Retinal pigment epithelial cell (primary cell): ENCODE results near the gene GAS7.

Experiments
- DNase-seq: peaks from one replicate; pipeline ENCODE4 v3.0.0-alpha.2; 2010; ENCODE audit warnings: low read depth
- H3K4me3 ChIP-seq: 2 replicates; pipeline ENCODE4 v1.5.1; 2011; ENCODE audit warnings: mild to moderate bottlenecking, low read length, control low read depth, moderate library complexity
- TF ChIP-seq, protein P1 (sequence below): conservative IDR thresholded peaks from 2 replicates; pipeline ENCODE4 v1.5.1; 2011; ENCODE audit warnings: low read depth, low read length, control low read depth, inconsistent platforms

The GAS7 gene

DNA sequence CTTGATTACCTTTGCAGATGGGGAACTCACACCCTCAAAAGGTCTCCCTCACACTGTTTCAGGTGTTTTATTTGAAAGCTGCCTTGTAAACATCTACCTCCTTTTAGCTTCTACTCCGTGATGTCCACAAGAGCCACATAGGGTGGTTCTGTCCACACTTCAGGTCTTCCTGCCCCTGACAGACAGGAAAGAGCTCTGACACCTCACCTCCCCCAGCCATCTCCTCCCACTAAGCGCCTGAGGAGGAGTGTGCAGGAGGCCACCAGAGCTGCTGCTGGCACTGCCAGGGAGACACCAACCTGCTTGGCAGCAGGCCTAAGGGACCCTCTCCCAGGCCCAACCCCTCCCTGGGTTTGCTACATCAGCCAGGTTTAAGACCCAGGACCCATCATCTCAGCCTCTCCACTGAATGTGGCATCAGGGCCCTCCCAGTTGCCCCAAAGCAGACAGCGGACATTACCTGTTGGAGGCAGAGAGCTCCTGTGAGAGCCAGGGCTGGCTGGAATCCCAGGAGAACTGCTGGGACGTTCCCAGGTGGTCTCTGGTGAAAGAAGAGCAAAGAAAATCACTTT, 217.0 kb downstream of the GAS7 start:
- TF ChIP-seq, protein P1, sequence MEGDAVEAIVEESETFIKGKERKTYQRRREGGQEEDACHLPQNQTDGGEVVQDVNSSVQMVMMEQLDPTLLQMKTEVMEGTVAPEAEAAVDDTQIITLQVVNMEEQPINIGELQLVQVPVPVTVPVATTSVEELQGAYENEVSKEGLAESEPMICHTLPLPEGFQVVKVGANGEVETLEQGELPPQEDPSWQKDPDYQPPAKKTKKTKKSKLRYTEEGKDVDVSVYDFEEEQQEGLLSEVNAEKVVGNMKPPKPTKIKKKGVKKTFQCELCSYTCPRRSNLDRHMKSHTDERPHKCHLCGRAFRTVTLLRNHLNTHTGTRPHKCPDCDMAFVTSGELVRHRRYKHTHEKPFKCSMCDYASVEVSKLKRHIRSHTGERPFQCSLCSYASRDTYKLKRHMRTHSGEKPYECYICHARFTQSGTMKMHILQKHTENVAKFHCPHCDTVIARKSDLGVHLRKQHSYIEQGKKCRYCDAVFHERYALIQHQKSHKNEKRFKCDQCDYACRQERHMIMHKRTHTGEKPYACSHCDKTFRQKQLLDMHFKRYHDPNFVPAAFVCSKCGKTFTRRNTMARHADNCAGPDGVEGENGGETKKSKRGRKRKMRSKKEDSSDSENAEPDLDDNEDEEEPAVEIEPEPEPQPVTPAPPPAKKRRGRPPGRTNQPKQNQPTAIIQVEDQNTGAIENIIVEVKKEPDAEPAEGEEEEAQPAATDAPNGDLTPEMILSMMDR: no peak
- no peak for DNase-seq
- H3K4me3 ChIP-seq: no peak overlapping the region

DNA sequence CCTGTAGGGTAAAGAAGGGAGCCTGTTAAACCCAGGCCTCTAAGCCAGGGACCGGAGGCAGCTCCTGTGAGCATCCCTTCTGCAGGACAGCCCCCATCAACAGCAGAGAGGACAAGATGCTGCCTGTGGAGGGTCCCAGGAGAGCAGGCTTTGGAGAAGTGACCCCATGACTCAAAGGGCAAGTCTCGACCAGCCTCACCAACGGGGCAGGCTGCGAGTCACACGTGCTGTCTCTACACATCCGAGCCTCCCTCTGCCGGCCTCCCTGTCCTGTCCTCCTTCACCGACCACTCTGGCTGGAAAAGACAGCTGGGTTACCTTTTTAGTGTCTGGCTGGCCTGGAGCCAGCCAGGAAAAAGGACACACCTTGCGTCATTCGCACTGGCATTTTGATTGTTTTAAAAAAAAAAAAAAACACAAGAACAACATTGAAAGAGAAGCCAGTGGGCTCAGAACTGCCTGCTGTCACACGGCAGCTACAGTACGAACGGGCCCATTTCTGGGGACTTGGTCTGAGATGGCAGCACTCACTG, 218.9 kb downstream of the GAS7 start:
- no peak for DNase-seq
- TF ChIP-seq, protein P1: no peak
- no peak overlapping the region for H3K4me3 ChIP-seq

DNA sequence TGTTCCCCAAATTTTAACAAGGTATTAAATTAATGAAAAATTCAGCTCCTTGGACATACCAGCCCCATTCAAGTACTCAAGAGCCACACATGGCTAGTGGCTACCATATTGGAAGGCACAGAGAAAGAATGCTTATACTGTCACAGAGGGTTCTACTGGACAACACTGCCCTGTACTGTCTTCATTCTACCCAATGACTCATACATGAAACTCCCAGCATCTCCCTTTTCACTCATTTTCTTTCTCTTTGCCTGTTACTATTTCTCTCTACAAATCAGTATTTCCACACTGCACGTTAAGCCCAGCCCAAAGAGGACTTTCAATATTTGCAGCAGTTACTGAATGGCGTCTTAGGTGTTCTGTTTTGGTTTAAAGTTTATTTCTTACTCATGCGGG, 221.2 kb downstream of the GAS7 start:
- no peak for DNase-seq
- no peak overlapping the region for H3K4me3 ChIP-seq
- TF ChIP-seq, protein P1: no peak

DNA sequence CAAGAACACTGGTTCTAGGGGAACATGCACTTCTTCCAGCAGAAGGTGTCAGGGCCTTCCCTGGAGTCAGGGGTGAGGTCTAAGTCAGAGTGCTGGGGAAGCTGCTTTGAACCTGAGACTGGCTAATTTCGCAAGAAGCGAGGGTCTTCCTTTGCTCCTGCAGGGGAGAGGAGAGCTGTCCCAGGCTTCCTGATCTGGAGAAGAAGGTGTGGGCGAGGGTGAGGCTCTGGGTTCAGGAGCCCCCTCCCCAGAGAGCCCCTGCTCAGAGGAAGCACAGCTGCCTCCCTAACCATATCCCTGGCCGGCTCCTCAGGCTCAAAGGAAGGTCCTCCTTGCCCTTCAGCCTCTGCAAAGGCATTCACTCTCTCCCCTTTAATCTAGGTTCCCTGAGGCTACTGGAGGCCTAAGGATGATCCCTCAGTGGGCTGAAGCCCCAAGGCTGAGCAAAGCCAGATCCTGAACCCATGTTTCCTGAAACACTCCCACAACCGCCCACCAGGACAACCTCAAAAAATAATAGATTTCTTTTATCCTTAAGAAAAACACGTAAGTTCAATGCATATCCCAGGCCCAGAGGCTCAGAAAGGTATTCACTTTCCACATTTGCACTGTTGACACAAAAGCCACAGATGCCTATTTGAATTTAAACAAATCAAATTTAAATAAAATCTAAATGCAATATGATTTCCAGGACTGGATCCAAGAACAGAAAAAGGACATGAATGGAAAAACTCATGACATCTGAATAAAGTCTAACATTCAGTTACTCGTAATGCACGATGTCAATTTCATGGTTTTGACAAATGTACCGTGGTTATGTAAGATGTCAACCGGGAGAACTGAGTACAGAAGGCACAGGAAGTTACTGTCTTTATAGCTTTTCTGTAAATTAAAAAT, 221.9 kb downstream of the GAS7 start:
- no peak overlapping the region for H3K4me3 ChIP-seq
- TF ChIP-seq, protein P1: no peak
- DNase-seq: no peak

DNA sequence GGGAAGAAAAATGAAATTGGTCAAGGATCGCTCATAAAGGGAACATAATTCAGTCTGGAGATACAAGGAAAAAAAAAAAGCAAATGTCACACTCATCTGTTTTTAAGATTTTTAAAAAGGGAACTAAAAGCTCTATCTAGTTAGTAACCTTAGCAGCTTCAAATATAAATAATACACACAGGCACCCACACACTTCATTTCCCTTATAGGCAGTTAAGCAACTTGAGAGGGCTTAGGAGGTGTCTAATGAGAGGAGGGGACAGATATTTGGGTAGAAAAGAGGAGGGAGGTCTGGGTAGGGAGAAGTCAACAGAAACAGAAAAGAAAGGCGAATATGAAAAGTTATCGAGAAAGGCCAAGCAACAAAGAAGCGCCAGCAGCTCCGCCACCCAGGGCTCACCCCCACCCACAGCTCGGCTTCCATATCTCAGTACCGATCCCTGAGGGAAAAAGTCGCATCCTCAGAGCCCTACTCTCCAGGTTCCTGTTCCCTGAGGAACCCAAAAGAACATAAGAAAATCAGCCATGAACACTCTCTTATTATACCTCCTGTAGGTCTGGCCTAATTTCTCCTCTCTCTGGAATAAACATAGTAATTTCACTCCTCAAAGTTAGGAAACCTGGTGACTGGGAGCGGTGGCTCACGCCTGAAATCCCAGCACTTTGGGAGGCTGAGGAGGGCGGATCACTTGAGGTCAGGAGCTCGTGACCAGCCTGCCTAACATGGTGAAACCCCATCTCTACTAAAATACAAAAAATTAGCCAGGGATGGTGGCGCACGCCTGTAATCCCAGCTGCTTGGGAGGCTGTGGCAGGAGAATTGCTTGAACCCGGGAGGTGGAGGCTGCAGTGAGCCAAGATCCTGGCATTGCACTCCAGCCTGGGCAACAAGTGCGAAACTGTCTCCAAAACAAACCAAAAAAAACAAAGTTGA, 223.7 kb downstream of the GAS7 start:
- H3K4me3 ChIP-seq: no peak overlapping the region
- DNase-seq: no peak
- TF ChIP-seq, protein P1: no peak

DNA sequence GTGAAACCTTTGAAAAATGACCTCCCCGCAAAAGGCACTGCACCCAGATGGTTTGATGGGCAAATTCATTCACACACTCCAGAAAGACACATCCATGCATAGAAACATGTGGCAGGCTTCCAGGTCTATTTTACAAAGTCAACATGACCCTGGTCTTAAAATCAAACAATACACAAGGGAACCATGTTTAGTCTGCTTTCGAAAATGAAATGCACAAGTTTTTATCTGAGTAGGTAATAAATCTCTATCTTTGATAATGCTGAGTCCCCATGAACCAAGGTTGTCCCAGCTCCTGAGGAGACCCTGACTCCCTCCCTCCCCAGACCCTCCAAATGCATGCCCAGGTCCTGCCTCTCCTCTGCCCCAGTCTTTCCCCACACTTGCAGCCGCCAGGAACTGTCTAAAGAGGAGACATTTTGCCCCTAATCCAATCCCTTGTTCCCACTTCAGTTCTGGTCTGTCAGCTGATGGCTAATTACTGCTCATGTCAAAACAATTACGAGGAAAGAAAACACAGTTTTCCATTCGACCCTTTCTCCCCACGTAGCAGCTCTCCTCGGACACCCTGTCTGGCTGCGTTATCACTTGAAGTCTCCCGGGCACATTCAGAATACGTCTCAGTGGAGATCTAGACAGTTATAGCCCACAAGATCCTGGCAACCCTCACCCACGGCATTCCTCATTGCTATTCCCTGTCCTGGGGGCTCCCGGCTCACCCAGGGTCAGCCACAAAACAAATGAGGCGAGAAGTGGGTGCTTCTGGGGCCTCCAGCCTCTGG, 224.5 kb downstream of the GAS7 start:
- TF ChIP-seq, protein P1: no peak
- no peak for DNase-seq
- H3K4me3 ChIP-seq: no peak overlapping the region
